ENCODE data around the gene MINDY1. TPM values are rescaled to one million over a fixed set of nuclear protein-coding genes. Genes with fewer than 3 reads are reported as not detected.

The MINDY1 gene
- polyA plus RNA-seq, 1 donor from 2014 or later = 16.1 TPM

DNA sequence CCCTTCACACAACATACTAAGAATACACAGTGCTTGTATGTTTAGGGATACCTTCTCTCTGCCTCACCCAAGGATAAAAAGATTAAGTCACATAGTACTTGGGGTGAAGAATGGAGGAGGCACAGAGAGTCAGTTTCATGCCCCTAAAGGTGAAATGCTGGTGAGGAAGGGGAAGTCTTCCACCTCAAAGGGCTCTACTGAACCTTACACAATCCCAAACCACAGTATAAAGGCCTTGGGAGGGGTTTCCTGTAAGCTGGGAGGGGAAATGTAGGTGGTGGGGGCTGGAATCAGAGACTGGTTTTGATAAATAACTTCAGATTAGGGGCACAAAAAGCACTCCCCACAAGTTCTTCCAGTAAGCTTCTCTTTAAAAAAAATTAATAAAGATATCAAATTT is 3.5 kb downstream of the MINDY1 start:
- Histone ChIP-seq H2AFZ (ENCODE audit: low read depth, low read length) (no peak overlapping the region), H3K27ac (ENCODE audit: low read length) (no peak overlapping the region), H3K4me2 (ENCODE audit: low read length) (peak overlapping the region; percentile 51), H3K27me3 (ENCODE audit: insufficient read depth, low read depth, low read length) (no peaks in the 10 kb centered on the region), H3K9me2 (ENCODE audit: insufficient read depth, low read length) (no peaks in the 10 kb centered on the region), H3K9me3 (ENCODE audit: low read length) (no peaks in the 10 kb centered on the region), H3K79me2 (replicated peaks; ENCODE audit: insufficient read depth, low read length) (peaks cover 27% of the 10 kb centered on the region), H3K36me3 (ENCODE audit: insufficient read depth, low read length) (no peaks in the 10 kb centered on the region), H3K4me3 (ENCODE audit: low read length) (peak overlapping the region; percentile 49), H3F3A (ENCODE audit: insufficient read depth, low read length, poor library complexity, severe bottlenecking) (no peaks in the 10 kb centered on the region), H3K9ac (ENCODE audit: low read length) (no peak overlapping the region), H4K20me1 (ENCODE audit: insufficient read depth) (no peaks in the 10 kb centered on the region)
- no peak for TF ChIP-seq MXI1 (conservative IDR thresholded peaks at IDR 0.05; ENCODE audit: poor library complexity, severe bottlenecking)
- TF ChIP-seq TAF1 (IDR thresholded peaks at IDR 0.05; ENCODE audit: low read depth) = no peak
- TF ChIP-seq, protein P1, sequence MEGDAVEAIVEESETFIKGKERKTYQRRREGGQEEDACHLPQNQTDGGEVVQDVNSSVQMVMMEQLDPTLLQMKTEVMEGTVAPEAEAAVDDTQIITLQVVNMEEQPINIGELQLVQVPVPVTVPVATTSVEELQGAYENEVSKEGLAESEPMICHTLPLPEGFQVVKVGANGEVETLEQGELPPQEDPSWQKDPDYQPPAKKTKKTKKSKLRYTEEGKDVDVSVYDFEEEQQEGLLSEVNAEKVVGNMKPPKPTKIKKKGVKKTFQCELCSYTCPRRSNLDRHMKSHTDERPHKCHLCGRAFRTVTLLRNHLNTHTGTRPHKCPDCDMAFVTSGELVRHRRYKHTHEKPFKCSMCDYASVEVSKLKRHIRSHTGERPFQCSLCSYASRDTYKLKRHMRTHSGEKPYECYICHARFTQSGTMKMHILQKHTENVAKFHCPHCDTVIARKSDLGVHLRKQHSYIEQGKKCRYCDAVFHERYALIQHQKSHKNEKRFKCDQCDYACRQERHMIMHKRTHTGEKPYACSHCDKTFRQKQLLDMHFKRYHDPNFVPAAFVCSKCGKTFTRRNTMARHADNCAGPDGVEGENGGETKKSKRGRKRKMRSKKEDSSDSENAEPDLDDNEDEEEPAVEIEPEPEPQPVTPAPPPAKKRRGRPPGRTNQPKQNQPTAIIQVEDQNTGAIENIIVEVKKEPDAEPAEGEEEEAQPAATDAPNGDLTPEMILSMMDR (IDR thresholded peaks at IDR 0.05; ENCODE audit: poor library complexity, severe bottlenecking) = no peak
- no peak for TF ChIP-seq EZH2 (IDR thresholded peaks at IDR 0.05; ENCODE audit: borderline replicate concordance, insufficient read depth, low read length, poor library complexity, severe bottlenecking)
- TF ChIP-seq RAD21 (conservative IDR thresholded peaks at IDR 0.05) = no peak
- no peak for TF ChIP-seq SMC3 (conservative IDR thresholded peaks at IDR 0.05; ENCODE audit: poor library complexity)
- TF ChIP-seq POLR2AphosphoS5 (IDR thresholded peaks at IDR 0.05) = no peak
- no peak for TF ChIP-seq REST (IDR thresholded peaks at IDR 0.05; ENCODE audit: borderline replicate concordance)
- TF ChIP-seq EP300 (conservative IDR thresholded peaks at IDR 0.05; ENCODE audit: poor library complexity, severe bottlenecking) = no peak

DNA sequence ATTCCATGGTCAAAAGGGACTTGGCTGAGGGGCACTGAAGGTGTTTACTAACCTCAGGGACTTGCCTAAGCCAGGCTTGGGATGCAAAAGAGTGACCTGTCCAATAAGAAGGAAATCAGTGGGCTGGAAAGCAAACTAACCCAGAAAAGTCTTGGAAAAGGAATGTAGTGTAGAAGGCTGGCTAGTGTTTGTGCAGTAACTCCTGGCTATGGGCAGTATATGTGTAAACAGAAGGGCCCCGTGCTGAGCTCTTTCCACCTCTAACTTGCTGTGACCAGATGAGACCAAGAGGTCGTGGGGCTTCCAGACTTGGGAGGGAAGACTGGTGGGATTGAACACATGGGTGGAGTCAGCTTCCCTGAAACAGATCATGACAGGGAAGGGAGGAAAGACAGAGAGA is 4.1 kb downstream of the MINDY1 start:
- Histone ChIP-seq H4K20me1 (ENCODE audit: insufficient read depth) (no peaks in the 10 kb centered on the region), H3K9me2 (ENCODE audit: insufficient read depth, low read length) (no peaks in the 10 kb centered on the region), H3K4me2 (ENCODE audit: low read length) (peak overlapping the region; percentile 51), H3F3A (ENCODE audit: insufficient read depth, low read length, poor library complexity, severe bottlenecking) (no peaks in the 10 kb centered on the region), H3K4me3 (ENCODE audit: low read length) (peak overlapping the region; percentile 49), H3K36me3 (ENCODE audit: insufficient read depth, low read length) (no peaks in the 10 kb centered on the region), H3K27me3 (ENCODE audit: insufficient read depth, low read depth, low read length) (no peaks in the 10 kb centered on the region), H2AFZ (ENCODE audit: low read depth, low read length) (no peak overlapping the region), H3K9me3 (ENCODE audit: low read length) (no peaks in the 10 kb centered on the region), H3K79me2 (replicated peaks; ENCODE audit: insufficient read depth, low read length) (peaks cover 27% of the 10 kb centered on the region), H3K9ac (ENCODE audit: low read length) (no peak overlapping the region), H3K27ac (ENCODE audit: low read length) (no peak overlapping the region)
- TF ChIP-seq, protein P1 (IDR thresholded peaks at IDR 0.05; ENCODE audit: poor library complexity, severe bottlenecking) = no peak
- TF ChIP-seq TAF1 (IDR thresholded peaks at IDR 0.05; ENCODE audit: low read depth) = no peak
- no peak for TF ChIP-seq REST (IDR thresholded peaks at IDR 0.05; ENCODE audit: borderline replicate concordance)
- no peak for TF ChIP-seq MXI1 (conservative IDR thresholded peaks at IDR 0.05; ENCODE audit: poor library complexity, severe bottlenecking)
- TF ChIP-seq RAD21 (conservative IDR thresholded peaks at IDR 0.05) = no peak
- no peak for TF ChIP-seq EP300 (conservative IDR thresholded peaks at IDR 0.05; ENCODE audit: poor library complexity, severe bottlenecking)
- TF ChIP-seq SMC3 (conservative IDR thresholded peaks at IDR 0.05; ENCODE audit: poor library complexity) = no peak
- no peak for TF ChIP-seq EZH2 (IDR thresholded peaks at IDR 0.05; ENCODE audit: borderline replicate concordance, insufficient read depth, low read length, poor library complexity, severe bottlenecking)
- TF ChIP-seq POLR2AphosphoS5 (IDR thresholded peaks at IDR 0.05) = no peak
